H9 (cell line): ENCODE measurements around the gene DERA. TPM values are rescaled to one million over a fixed set of nuclear protein-coding genes. Genes with fewer than 3 reads are reported as not detected.
"Not testable (repeated sequence)": the region's sequence is repeated elsewhere in the genome, so short reads cannot be mapped to it uniquely, and the experiment has no call there.

Source experiments
- DNase-seq: peaks from one replicate; pipeline ENCODE4 v3.0.0-alpha.2; 2017
- H2AFZ ChIP-seq: one replicate; pipeline ENCODE4 v1.6.1; 2013; ENCODE audit warnings: mild to moderate bottlenecking, low read length, control low read depth, moderate library complexity
- H2AK5ac ChIP-seq: 2 replicates; pipeline ENCODE4 v1.6.1; 2013; ENCODE audit warnings: low read length, control low read depth, mixed read lengths; ENCODE audit not compliant: insufficient read length
- H2BK120ac ChIP-seq: one replicate; pipeline ENCODE4 v1.6.1; 2013; ENCODE audit warnings: low read depth, mild to moderate bottlenecking, low read length, control low read depth, inconsistent platforms; ENCODE audit not compliant: poor library complexity, severe bottlenecking
- H2BK12ac ChIP-seq: 2 replicates; pipeline ENCODE4 v1.6.1; 2013; ENCODE audit warnings: low read length, control low read depth, mixed read lengths, low read depth; ENCODE audit not compliant: insufficient read length
- H2BK15ac ChIP-seq: 2 replicates; pipeline ENCODE4 v1.6.1; 2013; ENCODE audit warnings: low read depth, low read length, control low read depth
- H2BK20ac ChIP-seq: one replicate; pipeline ENCODE4 v1.6.1; 2013; ENCODE audit warnings: low read depth, mild to moderate bottlenecking, low read length, control low read depth, inconsistent platforms; ENCODE audit not compliant: poor library complexity, severe bottlenecking
- H2BK5ac ChIP-seq: 2 replicates; pipeline ENCODE4 v1.6.1; 2013; ENCODE audit warnings: low read length, control low read depth, mixed read lengths; ENCODE audit not compliant: insufficient read length
- H3K14ac ChIP-seq: 2 replicates; pipeline ENCODE4 v1.6.1; 2013; ENCODE audit warnings: low read length, control low read depth; ENCODE audit not compliant: insufficient read depth
- H3K18ac ChIP-seq: 2 replicates; pipeline ENCODE4 v1.6.1; 2013; ENCODE audit warnings: low read depth, mild to moderate bottlenecking, mixed read lengths, low read length, control low read depth; ENCODE audit not compliant: insufficient read length
- H3K23ac ChIP-seq: 2 replicates; pipeline ENCODE4 v1.6.1; 2013; ENCODE audit warnings: low read length, control low read depth, mixed read lengths, low read depth; ENCODE audit not compliant: insufficient read length
- H3K23me2 ChIP-seq: 2 replicates; pipeline ENCODE4 v1.6.1; 2013; ENCODE audit warnings: low read depth, mild to moderate bottlenecking, mixed read lengths, low read length, control low read depth; ENCODE audit not compliant: insufficient read length, poor library complexity, severe bottlenecking
- H3K27ac ChIP-seq: 2 replicates; pipeline ENCODE4 v1.5.1; 2013; ENCODE audit warnings: low read length, control low read depth, mixed read lengths, low read depth; ENCODE audit not compliant: insufficient read length
- H3K27me3 ChIP-seq: 2 replicates; pipeline ENCODE4 v1.6.1; 2013; ENCODE audit warnings: low read length, control low read depth, inconsistent platforms; ENCODE audit not compliant: insufficient read depth
- H3K4ac ChIP-seq: 2 replicates; pipeline ENCODE4 v1.6.1; 2013; ENCODE audit warnings: low read depth, mild to moderate bottlenecking, control low read depth, inconsistent platforms, low read length, moderate library complexity
- H3K4me1 ChIP-seq: 2 replicates; pipeline ENCODE4 v1.6.1; 2013; ENCODE audit warnings: low read length, control low read depth, inconsistent platforms; ENCODE audit not compliant: insufficient read depth
- H3K4me2 ChIP-seq: 2 replicates; pipeline ENCODE4 v1.6.1; 2013; ENCODE audit warnings: low read length, control low read depth, mixed read lengths; ENCODE audit not compliant: insufficient read length, insufficient read depth
- H3K56ac ChIP-seq: 2 replicates; pipeline ENCODE4 v1.6.1; 2013; ENCODE audit warnings: low read depth, mild to moderate bottlenecking, mixed read lengths, low read length, control low read depth; ENCODE audit not compliant: insufficient read length
- H3K79me1 ChIP-seq: 2 replicates; pipeline ENCODE4 v1.6.1; 2013; ENCODE audit warnings: low read depth, mild to moderate bottlenecking, moderate library complexity, low read length, control low read depth, inconsistent platforms; ENCODE audit not compliant: insufficient read depth, poor library complexity, severe bottlenecking
- H3K79me2 ChIP-seq: 2 replicates; pipeline ENCODE4 v1.6.1; 2013; ENCODE audit warnings: low read length, control low read depth, inconsistent platforms; ENCODE audit not compliant: insufficient read depth
- H3K9ac ChIP-seq: 2 replicates; pipeline ENCODE4 v1.6.1; 2013; ENCODE audit warnings: low read length, control low read depth, mixed read lengths; ENCODE audit not compliant: insufficient read length; ENCODE audit errors: extremely low read depth
- H3K9me3 ChIP-seq: one replicate; pipeline ENCODE4 v1.6.1; 2013; ENCODE audit warnings: low read depth, low read length, inconsistent platforms; ENCODE audit not compliant: control insufficient read depth
- H3T11ph ChIP-seq: one replicate; pipeline ENCODE4 v1.6.1; 2013; ENCODE audit warnings: mild to moderate bottlenecking, low read length, control low read depth, inconsistent platforms
- H4K20me1 ChIP-seq: one replicate; pipeline ENCODE4 v1.6.1; 2013; ENCODE audit not compliant: control insufficient read depth, insufficient read length, insufficient read depth
- H4K5ac ChIP-seq: 2 replicates; pipeline ENCODE4 v1.6.1; 2013; ENCODE audit warnings: low read depth, mild to moderate bottlenecking, mixed read lengths, low read length, control low read depth; ENCODE audit not compliant: insufficient read length
- H4K8ac ChIP-seq: replicated peaks from 2 replicates; pipeline ENCODE4 v1.6.1; 2013; ENCODE audit warnings: low read length, control low read depth, mixed read lengths, low read depth; ENCODE audit not compliant: insufficient read length
- H4K91ac ChIP-seq: 2 replicates; pipeline ENCODE4 v1.6.1; 2013; ENCODE audit warnings: low read depth, mild to moderate bottlenecking, moderate library complexity, mixed read lengths, low read length, control low read depth; ENCODE audit not compliant: insufficient read length
- H3K27ac Mint-ChIP-seq, 3 experiments: 2 replicates in 2 of 3; 3 replicates in 1 of 3; pipeline ENCODE4 v1.8.0; 2020 to 2021; ENCODE audit warnings: mixed read lengths in 3 of 3, mild to moderate bottlenecking in 1 of 3, moderate library complexity in 1 of 3
- H3K27me3 Mint-ChIP-seq: 2 replicates; pipeline ENCODE4 v1.8.0; 2021; ENCODE audit warnings: low read depth, mild to moderate bottlenecking, moderate library complexity, mixed read lengths
- H3K36me3 Mint-ChIP-seq, 3 experiments: 2 replicates in 2 of 3; 3 replicates in 1 of 3; pipeline ENCODE4 v1.8.0; 2020 to 2021; ENCODE audit warnings: low read depth in 3 of 3, mixed read lengths in 3 of 3; ENCODE audit not compliant: insufficient read depth in 1 of 3
- H3K4me1 Mint-ChIP-seq, 2 experiments: 2 replicates each; pipeline ENCODE4 v1.8.0; 2020; ENCODE audit warnings: mixed read lengths in 2 of 2
- H3K4me3 Mint-ChIP-seq, 2 experiments: 2 replicates in 1 of 2; 3 replicates in 1 of 2; pipeline ENCODE4 v1.8.0; 2020 to 2021; ENCODE audit warnings: mild to moderate bottlenecking in 2 of 2, mixed read lengths in 2 of 2, moderate library complexity in 1 of 2
- H3K9me3 Mint-ChIP-seq, 2 experiments: 2 replicates in 1 of 2; 3 replicates in 1 of 2; pipeline ENCODE4 v1.8.0; 2020; ENCODE audit warnings: mild to moderate bottlenecking in 2 of 2, mixed read lengths in 2 of 2, moderate library complexity in 1 of 2
- WGBS: extraction: QIAGEN DNeasy Blood & Tissue Kit; methylation state at CpG from one replicate; pipeline ENCODE4 v1.1.7; 2013; ENCODE audit warnings: missing lambda C conversion rate, low lambda C conversion rate, mixed read lengths; ENCODE audit not compliant: insufficient read length; ENCODE audit errors: extremely low coverage; 5-methylcytosine and 5-hydroxymethylcytosine counted together
- total RNA-seq: library from RNA; stranded (reverse); gene quantifications from 2 replicates; pipeline ENCODE4 v1.2.1, GENCODE V29; 2021

Gene DERA
- total RNA-seq, 1 experiment from 2014 or later: 20.9 TPM

GRCh38 chr12:15914131-15914530, 3.0 kb downstream of the DERA start:
- not testable (repeated sequence) for H2BK20ac ChIP-seq, H3K14ac ChIP-seq, H2AFZ ChIP-seq, H4K8ac ChIP-seq, H3K36me3 Mint-ChIP-seq, H3K18ac ChIP-seq, H3T11ph ChIP-seq, H3K27ac Mint-ChIP-seq, H2BK5ac ChIP-seq, H3K4me3 Mint-ChIP-seq, H3K9me3 Mint-ChIP-seq, H3K4me2 ChIP-seq, H3K23ac ChIP-seq, H4K5ac ChIP-seq, H3K79me2 ChIP-seq, H3K4me1 ChIP-seq, H4K20me1 ChIP-seq, H3K4ac ChIP-seq, H3K56ac ChIP-seq, H2BK15ac ChIP-seq, H4K91ac ChIP-seq, H3K27me3 ChIP-seq, H3K27ac ChIP-seq, H2BK120ac ChIP-seq, H3K23me2 ChIP-seq, H3K9ac ChIP-seq, H3K79me1 ChIP-seq, H3K9me3 ChIP-seq, H2BK12ac ChIP-seq, H2AK5ac ChIP-seq, DNase-seq
- no CpG with 5 or more reads among the region's 5 CpGs for WGBS
- H3K27me3 Mint-ChIP-seq: peaks cover 11% of the 10 kb centered on the region
- H3K4me1 Mint-ChIP-seq: peaks cover 25 to 36% of the 10 kb centered on the region in 2 experiments
